ENCODE results near the gene TFPI2. TPM values are rescaled to one million over a fixed set of nuclear protein-coding genes. Genes with fewer than 3 reads are reported as not detected.

TFPI2 gene
- total and polyA plus RNA-seq, 2 of the 4 experiments (the other 2 are of a cell fraction): 48.9 to 99.0 TPM

DNA sequence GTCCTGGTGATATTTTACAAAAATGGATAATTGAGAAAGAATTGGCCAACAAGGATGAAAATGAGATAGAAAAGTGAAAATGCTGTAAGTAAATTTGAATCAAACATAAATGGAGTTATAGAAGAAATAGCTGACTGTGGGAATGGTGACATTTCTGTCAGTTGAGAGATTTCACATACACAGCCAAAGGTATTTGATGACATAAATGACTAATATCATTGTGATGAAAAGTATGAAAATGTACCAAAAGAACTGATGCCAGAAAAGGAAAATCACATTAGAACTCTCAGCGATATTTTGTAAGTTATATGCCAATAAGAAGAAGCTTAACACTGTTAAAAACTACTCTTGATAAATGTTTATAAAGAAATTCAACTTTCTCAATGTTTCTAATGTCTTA lies 54.9 kb downstream of the TFPI2 start:
- ChIA-PET POLR2A (ENCODE audit: unreplicated experiment) (no interaction called here), CTCF (no interaction called here)
- WGBS, 2 experiments (ENCODE audit: extremely low coverage in 2 of 2, insufficient read length in 1 of 2): no CpG with 5 or more reads among the region's 1 CpG
- no peak overlapping the region for H3K18ac ChIP-seq (ENCODE audit: low read depth, low read length)
- H3K4me1 ChIP-seq (ENCODE audit: control insufficient read depth, insufficient read depth, low read length): no peaks in the 10 kb centered on the region
- H4K91ac ChIP-seq (ENCODE audit: insufficient read depth, low read depth, low read length): no peak overlapping the region
- no peak overlapping the region for H3K56ac ChIP-seq (ENCODE audit: extremely low read depth, insufficient read depth, low read length)
- H2AK9ac ChIP-seq (replicated peaks; ENCODE audit: low read depth, low read length, poor library complexity): no peak overlapping the region
- no peaks in the 10 kb centered on the region for H3K79me1 ChIP-seq (ENCODE audit: low read depth in 1 of 2, low read length in 2 of 2)
- no peak overlapping the region for H2BK120ac ChIP-seq (ENCODE audit: low read depth, low read length)
- H4K20me1 ChIP-seq (ENCODE audit: insufficient read depth, low read length): no peaks in the 10 kb centered on the region
- intact Hi-C loops (cut with micrococcal nuclease): no loop called here
- dilution Hi-C loops (cut with HindIII; ENCODE audit: low sequenced_read_pairs, unreplicated experiment): no loop called here
- H3K9me3 ChIP-seq (ENCODE audit: control insufficient read depth, insufficient read depth, low read length): no peaks in the 10 kb centered on the region
- no peak overlapping the region for H2BK5ac ChIP-seq (ENCODE audit: low read depth, low read length, poor library complexity, severe bottlenecking)
- no TSS peak for BruUV-seq (replicated peaks)
- H3K27ac ChIP-seq (ENCODE audit: insufficient read depth, low read length): no peak overlapping the region
- no peak overlapping the region for H2AFZ ChIP-seq (replicated peaks; ENCODE audit: low read length, poor library complexity)
- no peak overlapping the region for H4K8ac ChIP-seq (ENCODE audit: low read depth in 2 of 2, low read length in 2 of 2)
- no peak overlapping the region for H2BK15ac ChIP-seq (ENCODE audit: low read depth, low read length)
- H3K4me2 ChIP-seq (ENCODE audit: low read depth, low read length): no peak overlapping the region
- no peak overlapping the region for H4K5ac ChIP-seq (ENCODE audit: low read depth, low read length)
- H3K36me3 ChIP-seq (ENCODE audit: control insufficient read depth, insufficient read depth, low read length): no peaks in the 10 kb centered on the region
- ATAC-seq (ENCODE audit: low read depth) (no peak), DNase-seq (no peak)
- H3K9ac ChIP-seq (ENCODE audit: low read depth, low read length): no peak overlapping the region
- in situ Hi-C loops (cut with MboI; ENCODE audit: low sequenced_read_pairs): no loop called here
- H3K4ac ChIP-seq (ENCODE audit: low read depth, low read length): no peak overlapping the region
- no peak overlapping the region for H2BK20ac ChIP-seq (ENCODE audit: low read depth, low read length)
- H3K4me3 ChIP-seq (ENCODE audit: insufficient read depth, low read depth, low read length): no peak overlapping the region
- H3K9me1 ChIP-seq (ENCODE audit: insufficient read depth, low read length): no peaks in the 10 kb centered on the region
- H3K14ac ChIP-seq (replicated peaks; ENCODE audit: low read depth, low read length): no peak overlapping the region
- H2AK5ac ChIP-seq (ENCODE audit: low read depth, low read length): no peak overlapping the region
- TF ChIP-seq SMC3 (IDR thresholded peaks at IDR 0.05; ENCODE audit: low read depth, low read length) (no peak), MAZ (IDR thresholded peaks at IDR 0.05; ENCODE audit: borderline replicate concordance, low read depth, low read length) (no peak), MAFK (IDR thresholded peaks at IDR 0.05; ENCODE audit: low read depth, low read length) (no peak), FOS (IDR thresholded peaks at IDR 0.05; ENCODE audit: low read depth, low read length) (no peak), RCOR1 (IDR thresholded peaks at IDR 0.05; ENCODE audit: insufficient replicate concordance, low read length) (no peak), NFE2L2 (IDR thresholded peaks at IDR 0.05; ENCODE audit: low read depth, low read length) (no peak), RFX5 (IDR thresholded peaks at IDR 0.05; ENCODE audit: low read depth, low read length) (no peak), CHD1 (IDR thresholded peaks at IDR 0.05; ENCODE audit: low read depth, low read length) (no peak)
- TF ChIP-seq, protein P1, sequence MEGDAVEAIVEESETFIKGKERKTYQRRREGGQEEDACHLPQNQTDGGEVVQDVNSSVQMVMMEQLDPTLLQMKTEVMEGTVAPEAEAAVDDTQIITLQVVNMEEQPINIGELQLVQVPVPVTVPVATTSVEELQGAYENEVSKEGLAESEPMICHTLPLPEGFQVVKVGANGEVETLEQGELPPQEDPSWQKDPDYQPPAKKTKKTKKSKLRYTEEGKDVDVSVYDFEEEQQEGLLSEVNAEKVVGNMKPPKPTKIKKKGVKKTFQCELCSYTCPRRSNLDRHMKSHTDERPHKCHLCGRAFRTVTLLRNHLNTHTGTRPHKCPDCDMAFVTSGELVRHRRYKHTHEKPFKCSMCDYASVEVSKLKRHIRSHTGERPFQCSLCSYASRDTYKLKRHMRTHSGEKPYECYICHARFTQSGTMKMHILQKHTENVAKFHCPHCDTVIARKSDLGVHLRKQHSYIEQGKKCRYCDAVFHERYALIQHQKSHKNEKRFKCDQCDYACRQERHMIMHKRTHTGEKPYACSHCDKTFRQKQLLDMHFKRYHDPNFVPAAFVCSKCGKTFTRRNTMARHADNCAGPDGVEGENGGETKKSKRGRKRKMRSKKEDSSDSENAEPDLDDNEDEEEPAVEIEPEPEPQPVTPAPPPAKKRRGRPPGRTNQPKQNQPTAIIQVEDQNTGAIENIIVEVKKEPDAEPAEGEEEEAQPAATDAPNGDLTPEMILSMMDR (conservative IDR thresholded peaks at IDR 0.05; ENCODE audit: low read depth, low read length): no peak
- TF ChIP-seq, protein P2, sequence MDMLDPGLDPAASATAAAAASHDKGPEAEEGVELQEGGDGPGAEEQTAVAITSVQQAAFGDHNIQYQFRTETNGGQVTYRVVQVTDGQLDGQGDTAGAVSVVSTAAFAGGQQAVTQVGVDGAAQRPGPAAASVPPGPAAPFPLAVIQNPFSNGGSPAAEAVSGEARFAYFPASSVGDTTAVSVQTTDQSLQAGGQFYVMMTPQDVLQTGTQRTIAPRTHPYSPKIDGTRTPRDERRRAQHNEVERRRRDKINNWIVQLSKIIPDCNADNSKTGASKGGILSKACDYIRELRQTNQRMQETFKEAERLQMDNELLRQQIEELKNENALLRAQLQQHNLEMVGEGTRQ (IDR thresholded peaks at IDR 0.05; ENCODE audit: low read depth, low read length): no peak
- no peak overlapping the region for H3K23ac ChIP-seq (ENCODE audit: low read depth, low read length)
- peaks cover 12% of the 10 kb centered on the region; the same call in 1 of the 2 replicates for H3K27me3 ChIP-seq (ENCODE audit: control insufficient read depth, insufficient read depth, low read length)
